ENCODE data around the gene GHITM. TPM values are rescaled to one million over a fixed set of nuclear protein-coding genes. Genes with fewer than 3 reads are reported as not detected.

GHITM gene
- total RNA-seq, 1 donor from 2014 or later = 122 TPM

Other genes with a start within 250 kb of the GHITM start
- not detected for gene GPR15LG, start 34.3 kb downstream of the GHITM start, total RNA-seq
- gene CDHR1, start 55.0 kb downstream of the GHITM start, total RNA-seq = under 0.01 TPM
- not detected for gene LRIT2, start 86.0 kb downstream of the GHITM start, total RNA-seq
- not detected for gene LRIT1, start 102.0 kb downstream of the GHITM start, total RNA-seq
- gene RGR, start 105.5 kb downstream of the GHITM start, total RNA-seq = 13.6 TPM
- 43.3 TPM for gene CCSER2, start 189.1 kb downstream of the GHITM start, total RNA-seq